HG03135 (cell line): ENCODE results near the gene ARL4D.
"Not testable (repeated sequence)": the region's sequence is repeated elsewhere in the genome, so short reads cannot be mapped to it uniquely, and the experiment has no call there.

Source experiments
- ATAC-seq: cut with Tn5 transposase; IDR thresholded peaks from one replicate; pipeline ENCODE4 v1.9.1; 2021; ENCODE audit warnings: mild to moderate bottlenecking, moderate library complexity; ENCODE audit not compliant: unreplicated experiment

Gene ARL4D, protein sequence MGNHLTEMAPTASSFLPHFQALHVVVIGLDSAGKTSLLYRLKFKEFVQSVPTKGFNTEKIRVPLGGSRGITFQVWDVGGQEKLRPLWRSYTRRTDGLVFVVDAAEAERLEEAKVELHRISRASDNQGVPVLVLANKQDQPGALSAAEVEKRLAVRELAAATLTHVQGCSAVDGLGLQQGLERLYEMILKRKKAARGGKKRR

DNA sequence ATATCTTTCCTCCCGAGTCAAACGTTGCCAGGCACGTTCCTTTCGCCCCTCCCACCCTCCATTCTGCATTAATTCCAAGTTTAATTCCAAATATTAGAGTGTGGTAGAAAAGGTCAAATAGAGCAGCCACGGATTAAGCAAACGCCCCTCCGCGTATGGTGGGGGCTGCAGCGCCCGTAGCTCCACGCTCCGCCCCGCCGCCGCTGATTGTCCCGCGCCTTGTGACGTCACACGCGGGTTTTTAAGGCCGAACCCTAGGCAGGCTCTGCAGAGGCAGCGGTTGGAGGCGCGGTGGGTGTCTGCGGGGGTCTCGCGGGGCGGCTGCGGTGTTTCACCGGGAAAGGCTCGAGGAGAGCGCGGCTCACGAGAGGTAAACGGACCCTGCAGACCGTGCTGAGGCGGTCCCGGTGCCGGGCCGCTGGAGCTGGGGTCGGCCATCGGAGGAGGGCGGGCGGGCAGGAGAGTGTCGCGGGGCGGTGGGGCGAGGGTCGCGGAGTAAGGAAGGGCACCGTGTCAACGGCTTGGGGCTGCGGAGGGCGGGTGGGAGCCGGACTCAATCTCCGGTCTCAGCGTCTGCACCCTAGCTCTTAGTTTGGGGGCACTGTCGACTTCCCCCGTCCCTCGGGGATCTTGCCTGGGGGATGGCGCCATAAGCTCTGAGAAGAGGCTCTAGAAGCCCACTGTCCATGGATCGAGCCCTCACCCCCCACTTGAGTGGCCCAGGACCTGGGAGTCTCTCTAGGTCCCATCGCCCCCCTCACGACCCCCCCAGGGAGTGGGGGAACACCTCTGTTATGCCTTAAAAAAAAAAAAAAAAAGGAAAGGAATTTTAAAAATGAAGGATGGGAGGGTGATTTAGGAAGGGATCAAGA lies at the start of gene ARL4D:
Gene ARL4D (plus strand): TSS at position 270 of the 872 bp plus-strand sequence. CDS start 740 bp downstream, outside the sequence.
- ATAC-seq: no peak

GRCh38 chr17:43349142-43349541 lies 49.7 kb upstream of the ARL4D start:
- ATAC-seq: no peak

DNA sequence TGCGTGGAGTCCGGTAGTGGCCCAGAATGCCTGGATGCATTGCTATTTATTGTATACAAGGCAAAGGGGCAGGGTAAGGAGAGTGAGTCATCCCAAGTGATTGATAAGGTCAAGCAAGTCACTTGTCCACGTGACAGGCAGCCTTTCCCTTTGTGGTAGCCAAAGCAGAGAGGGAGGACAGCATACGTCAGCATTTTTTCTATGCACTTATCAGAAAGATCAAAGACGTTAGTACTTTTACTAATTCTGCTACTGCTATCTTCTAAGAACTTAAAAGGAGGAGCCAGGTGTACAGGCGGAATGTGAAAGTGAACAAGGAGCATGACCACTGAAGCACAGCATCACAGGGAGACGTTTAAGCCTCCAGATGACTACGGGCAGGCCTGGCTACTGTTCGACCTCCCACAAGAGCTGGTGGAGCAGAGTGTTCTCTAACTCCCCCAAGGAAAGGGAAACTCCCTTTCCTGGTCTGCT lies 47.9 kb upstream of the ARL4D start:
- no peak for ATAC-seq

DNA sequence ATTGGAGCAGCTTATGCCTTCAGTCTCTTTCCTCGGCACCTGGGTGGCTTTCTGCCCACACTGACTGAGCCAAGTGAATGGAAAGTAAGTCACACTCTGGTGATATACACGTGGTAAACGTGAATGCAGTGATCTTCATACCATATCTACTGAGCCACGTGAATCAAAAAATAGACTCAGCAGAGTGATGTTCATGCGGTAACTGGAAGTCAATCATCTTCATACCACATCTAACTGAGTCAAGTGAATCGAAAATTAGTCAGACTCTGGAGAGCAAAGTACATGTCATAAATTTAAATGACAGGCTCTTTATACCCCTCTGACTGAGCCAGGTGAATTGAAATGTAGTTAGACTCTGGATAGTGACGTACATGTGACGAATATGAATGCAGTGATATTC lies 47.1 kb upstream of the ARL4D start:
- no peak for ATAC-seq

- ATAC-seq: no peak
Measured at GRCh38 chr17:43352579-43353331, 46.0 kb upstream of the ARL4D start.

- no peak for ATAC-seq
Measured at GRCh38 chr17:43353393-43353792, 45.4 kb upstream of the ARL4D start.

DNA sequence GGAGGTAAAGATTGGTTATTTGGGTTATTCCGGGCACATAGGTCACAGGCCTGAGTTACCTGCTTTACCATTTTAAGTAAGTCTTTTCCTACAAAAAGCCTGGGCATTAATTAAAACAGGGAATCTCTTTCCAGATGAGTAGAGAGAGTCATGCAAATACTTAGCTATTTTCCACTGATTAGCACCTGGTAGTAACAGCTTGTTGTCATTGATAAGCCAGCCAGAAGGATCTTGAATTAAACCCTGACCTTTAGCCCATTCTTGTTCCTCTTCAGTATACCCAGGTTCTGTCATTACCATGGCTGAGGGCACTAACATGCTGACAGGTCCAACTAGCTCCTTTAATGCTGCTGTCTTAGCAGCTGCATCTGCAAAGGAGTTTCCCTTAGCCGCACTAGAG lies 44.4 kb upstream of the ARL4D start:
- ATAC-seq: no peak

DNA sequence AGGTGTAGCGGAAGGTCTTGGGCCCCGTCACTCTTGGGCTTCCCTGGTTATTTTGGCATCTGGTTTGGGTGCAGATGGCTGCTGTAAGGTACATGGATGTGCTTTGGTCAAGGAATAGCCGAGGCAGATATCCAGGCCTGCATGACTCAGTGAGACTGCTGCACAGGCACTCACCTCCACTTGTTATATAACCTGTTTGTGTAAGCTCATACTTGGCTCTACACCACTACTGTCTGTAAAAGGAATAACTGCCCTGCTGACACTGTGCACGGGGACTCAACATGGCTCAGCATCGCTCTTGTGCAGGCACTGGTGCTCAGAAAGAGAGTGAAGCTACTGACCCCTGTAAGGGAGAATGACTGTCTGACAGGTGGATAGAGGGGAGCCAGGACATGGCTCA lies 42.3 kb upstream of the ARL4D start:
- ATAC-seq: no peak

DNA sequence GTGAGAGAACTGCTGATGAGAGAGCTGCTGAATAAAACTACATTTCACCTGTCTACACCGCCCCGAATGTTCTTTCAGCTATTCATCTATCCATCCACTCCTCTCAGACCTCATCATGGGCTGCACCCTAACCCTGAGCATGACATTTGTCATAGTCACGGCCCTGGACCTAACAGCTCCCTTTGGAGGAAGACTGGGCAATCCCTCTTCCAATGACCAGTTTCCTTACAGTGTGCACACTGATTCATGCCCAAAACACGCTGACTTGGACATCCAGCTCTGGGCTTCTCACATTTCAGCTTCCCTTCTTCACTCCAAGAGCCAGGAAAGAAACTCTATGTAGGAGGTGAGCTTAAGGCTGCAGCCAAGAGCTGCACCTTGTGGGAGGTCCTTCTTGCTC lies 41.8 kb upstream of the ARL4D start:
- ATAC-seq: no peak

- no peak for ATAC-seq
Measured at GRCh38 chr17:43359469-43360110, 39.2 kb upstream of the ARL4D start.

DNA sequence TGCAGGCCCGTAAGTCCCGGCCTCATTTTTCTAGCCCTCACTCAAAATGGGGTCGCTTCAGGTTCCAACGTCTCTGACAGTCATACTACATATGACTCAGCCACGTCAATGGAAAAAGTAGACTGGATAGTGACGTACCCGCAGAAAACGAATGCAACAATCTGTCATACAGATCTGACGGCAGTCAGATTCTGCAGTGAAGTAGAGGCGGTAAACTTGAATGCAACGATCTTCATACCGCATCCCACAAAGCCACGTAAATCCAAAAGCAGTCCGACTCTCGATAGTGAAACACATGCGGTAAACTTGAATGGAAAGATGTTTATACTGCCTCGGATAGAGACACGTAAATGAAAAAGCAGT lies 38.4 kb upstream of the ARL4D start:
- no peak for ATAC-seq

GRCh38 chr17:43360739-43361505 lies 37.9 kb upstream of the ARL4D start:
- peak; percentile 70 for ATAC-seq

DNA sequence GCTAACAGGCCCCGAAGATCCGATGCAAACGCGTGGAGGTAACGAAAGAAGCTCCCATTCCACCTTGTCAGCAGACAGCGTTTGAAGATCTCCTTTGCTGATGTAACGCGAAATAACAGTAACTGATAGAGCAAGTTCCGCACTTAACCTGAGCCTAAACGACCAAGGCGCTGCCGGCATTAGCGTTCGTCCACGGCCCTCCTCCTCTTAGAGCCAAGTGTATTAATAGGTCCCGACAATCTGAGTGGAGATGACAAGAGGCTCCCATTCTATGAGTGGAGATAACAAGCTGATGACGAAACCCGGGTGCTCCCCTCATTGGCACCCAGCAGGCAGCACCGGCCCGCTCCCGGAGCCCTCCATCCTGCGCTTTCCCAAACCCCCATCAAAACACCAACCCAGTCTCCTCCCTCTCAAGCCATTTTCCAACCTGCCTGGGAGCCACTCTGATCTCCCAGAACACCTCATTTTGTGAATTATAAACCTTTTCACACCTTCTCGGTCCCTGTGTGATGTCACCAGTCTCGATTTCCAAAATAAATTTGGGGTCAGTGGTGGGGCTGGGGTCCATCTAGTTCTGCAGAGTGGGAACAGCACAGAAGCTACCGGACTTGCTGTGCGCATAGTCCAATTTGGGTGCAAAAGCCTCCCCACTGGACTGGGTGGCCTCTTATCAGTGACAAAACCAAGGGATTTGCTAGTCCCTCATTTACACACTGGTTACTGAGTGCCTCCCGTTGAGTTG lies 35.4 kb upstream of the ARL4D start:
- no peak for ATAC-seq

DNA sequence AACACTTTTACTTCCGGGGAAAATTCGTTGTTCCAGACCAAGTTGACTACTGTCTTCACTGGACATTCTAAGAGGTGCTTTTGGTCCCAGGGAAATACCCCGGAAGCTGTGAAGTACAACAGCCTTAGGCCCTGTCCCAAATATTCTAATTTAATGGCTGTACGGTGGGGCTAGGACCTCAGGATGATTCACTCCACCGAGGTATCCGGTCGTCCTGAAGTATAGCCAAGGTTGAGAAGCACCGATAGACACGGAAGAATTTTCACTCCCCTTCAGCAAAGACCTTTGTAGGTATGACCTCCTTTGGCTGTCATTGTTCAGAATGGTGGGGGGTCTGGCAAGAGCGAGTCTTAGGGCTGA lies 34.9 kb upstream of the ARL4D start:
- ATAC-seq: no peak

DNA sequence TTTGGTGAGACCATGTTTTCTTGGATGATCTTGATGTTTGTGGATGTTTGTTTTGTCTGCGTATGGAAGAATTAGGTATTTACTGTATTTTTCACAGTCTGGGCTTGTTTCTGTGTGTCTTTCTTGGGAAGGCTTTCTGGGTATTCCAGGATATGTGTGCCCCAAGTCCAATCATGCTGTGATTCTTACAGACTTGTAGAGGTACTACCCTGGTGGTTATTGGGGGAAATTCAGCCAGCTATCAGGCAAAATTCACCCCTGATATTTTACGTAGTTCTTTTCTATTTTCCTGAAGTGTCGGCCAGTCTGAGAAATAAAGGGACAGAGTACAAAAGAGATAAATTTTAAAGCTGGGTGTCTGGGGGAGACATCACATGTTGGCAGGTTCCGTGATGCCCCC lies 33.4 kb upstream of the ARL4D start:
- ATAC-seq: no peak

- not testable (repeated sequence) for ATAC-seq
Measured at GRCh38 chr17:43365921-43366320, 32.9 kb upstream of the ARL4D start.

- ATAC-seq: no peak
Measured at GRCh38 chr17:43366891-43367736, 31.7 kb upstream of the ARL4D start.

- ATAC-seq: peak; percentile 30
Measured at GRCh38 chr17:43367737-43368242, 31.0 kb upstream of the ARL4D start.
